Adrenal gland (tissue), 5 donors: ENCODE data around the gene FILIP1.

Experiments
- CTCF ChIP-seq, 6 experiments: fragments of 450-650 bp in 4 of 6; fragments of 200-600 bp in 2 of 6; sonication (generic) in 1 of 6; IDR thresholded peaks; 1 replicate in 5 of 6; 2 replicates in 1 of 6; pipeline versions ENCODE4 v1.5.1 to v1.8.0; 2016 to 2021; ENCODE audit warnings: antibody characterized with exemption in 6 of 6, mild to moderate bottlenecking in 2 of 6, moderate library complexity in 1 of 6
- POLR2A ChIP-seq, 2 donors: fragments of 450-650 bp; IDR thresholded peaks; one replicate each; pipeline ENCODE4 v1.6.1; 2017; ENCODE audit warnings: antibody characterized with exemption in 2 of 2, mild to moderate bottlenecking in 2 of 2, moderate library complexity in 1 of 2
- donor health status: DM: no; HTN: no; CAD: no.

GRCh38 chr6:75334266-75335040 lies 159.1 kb downstream of the FILIP1 start:
- no peak for TF ChIP-seq CTCF (IDR thresholded peaks at IDR 0.05)
- no peak for TF ChIP-seq POLR2A (IDR thresholded peaks at IDR 0.05)
